ENCODE measurements around the gene PEX13.
"Not testable (repeated sequence)": the region's sequence is repeated elsewhere in the genome, so short reads cannot be mapped to it uniquely, and the experiment has no call there.

Gene PEX13

DNA sequence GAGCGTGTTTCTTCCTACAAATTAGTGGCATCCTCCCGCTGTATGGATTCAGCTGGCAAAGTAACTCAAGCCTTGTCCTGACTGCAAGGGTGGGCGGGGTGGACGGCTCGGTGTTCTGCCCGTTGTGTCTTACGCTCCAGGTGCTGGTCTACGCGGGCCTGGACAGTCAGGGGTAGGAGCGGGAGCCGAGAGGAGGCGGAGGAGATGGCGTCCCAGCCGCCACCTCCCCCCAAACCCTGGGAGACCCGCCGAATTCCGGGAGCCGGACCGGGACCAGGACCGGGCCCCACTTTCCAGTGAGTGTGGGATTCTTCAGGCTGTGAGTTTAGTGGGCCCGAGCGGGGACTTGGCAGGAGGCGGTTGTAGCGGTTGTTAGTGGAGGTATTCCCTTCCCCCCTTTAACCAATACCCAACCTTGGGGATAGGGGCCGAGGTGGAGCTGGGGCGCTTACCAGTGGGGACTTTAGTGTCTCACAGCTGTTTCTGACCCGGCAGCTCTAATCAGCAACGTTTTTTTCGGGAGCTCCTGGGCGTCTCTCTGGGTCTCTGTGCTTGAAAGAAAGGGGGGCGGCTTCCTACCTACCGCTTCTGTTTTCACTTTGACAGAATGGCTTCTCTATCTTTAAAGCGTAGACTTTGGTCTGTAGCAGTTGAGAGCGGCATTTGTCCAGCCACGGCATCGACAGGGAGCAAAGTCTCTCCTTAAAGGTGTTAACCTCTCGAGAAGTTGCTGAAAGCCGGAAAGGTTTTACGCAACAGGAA lies at the start of gene PEX13, which contains the start of gene PUS10:
Gene PEX13 (plus strand): TSS at position 165 of the 762 bp plus-strand sequence. CDS start 40 bp downstream, at position 205.
Gene PUS10 (minus strand): TSS at position 700 of the 762 bp plus-strand sequence. CDS start 6,365 bp downstream, outside the sequence.
- DNase-seq, result peak; percentile 47

DNA sequence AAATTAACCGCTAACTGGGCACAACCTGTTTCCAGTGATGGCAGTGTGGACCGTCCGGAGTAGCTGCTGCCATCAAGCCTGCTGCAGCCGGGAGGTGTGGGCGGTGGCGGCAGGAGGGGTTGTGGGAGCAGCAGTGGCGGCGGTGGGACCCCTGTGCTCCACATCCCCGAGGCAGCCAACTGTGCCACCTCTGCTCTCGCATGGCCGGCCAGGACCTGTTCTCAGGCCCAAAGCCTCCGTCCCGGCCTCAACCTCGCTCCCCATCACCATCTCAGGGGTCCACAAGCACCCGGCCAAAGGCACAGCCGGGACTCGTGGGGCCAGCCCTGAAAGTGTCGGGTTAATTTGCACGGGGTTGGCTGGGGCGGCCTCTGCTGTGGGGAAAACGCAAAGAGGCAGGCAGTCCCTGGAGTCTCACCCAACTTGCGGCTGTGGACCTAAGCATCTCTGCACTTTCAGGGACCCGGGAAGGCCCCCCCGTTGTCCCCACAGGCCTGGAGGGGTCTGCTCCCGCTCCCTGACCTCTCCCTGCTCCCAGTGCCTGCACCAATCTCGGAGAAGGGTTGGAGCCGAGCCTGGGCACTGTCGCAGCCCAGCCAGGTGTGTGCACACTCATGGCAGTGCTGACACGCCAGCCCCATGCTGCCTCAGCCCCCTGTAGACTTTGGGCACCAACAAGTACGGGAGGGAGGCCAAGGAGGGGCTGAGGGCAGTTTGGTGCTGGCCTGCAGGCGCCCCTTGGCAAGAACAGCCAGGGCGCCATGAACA lies 44.4 kb upstream of the PEX13 start:
- no peak for DNase-seq

DNA sequence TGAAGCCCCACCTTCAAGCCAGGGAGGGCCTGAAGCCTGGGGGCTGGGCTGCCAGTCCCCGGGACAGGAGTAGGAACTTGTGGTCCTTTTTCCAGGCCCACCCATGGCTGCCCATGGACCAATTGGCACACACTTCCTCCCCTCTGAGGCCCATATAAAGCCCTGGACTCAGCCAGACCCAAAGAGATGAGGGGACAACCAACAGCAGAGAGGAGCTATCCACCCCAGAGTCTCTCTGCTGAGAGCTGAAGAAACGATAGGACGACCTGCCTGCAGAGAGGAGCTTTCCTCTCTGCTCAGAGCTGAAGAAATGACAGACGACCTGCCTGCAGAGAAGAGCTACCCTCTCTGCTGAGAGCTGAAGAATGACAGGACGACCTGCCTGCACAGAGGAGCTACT lies 43.8 kb upstream of the PEX13 start:
- DNase-seq, result no peak

DNA sequence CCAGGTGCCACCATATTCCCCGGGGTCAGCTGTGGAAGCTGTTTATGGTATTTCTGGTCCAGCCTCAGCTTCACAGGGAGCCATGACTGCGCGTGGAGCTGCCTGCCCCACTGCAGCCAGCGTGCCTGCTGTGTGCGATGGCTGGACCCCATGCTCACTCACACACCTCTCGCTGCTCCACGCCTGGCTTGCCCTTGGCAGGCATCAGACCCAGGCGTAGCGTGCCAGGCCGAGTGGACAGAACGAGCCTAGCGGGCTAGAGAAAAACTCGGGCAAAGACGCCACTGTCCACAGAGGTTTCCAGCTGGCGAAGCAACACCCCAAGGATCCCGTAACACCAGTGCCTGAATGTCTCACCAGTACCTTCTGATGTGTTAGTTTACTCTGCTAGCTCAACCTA lies 42.9 kb upstream of the PEX13 start:
- no peak for DNase-seq

GRCh38 chr2:60976256-60976850 lies 41.2 kb upstream of the PEX13 start:
- no peak for DNase-seq

- DNase-seq, result no peak
These were observed 40.5 kb upstream of the PEX13 start for GRCh38 chr2:60976875-60977561.

DNA sequence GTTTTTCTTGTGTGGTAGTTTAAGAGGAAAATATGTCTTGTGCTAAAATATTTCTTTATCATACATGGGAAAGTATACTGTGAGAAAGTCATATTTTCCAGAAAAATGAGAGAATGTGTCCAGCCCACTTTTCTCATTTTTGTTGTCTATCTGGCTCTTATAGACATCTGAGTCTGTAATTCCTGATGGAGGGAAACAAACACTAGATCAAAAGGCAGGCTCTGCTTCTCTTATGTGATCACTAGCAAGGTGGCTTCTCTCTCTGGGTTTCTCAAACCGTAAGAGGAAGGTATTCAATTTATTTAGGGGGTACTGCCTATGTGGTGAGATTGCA lies 40.0 kb upstream of the PEX13 start:
- DNase-seq, result no peak

DNA sequence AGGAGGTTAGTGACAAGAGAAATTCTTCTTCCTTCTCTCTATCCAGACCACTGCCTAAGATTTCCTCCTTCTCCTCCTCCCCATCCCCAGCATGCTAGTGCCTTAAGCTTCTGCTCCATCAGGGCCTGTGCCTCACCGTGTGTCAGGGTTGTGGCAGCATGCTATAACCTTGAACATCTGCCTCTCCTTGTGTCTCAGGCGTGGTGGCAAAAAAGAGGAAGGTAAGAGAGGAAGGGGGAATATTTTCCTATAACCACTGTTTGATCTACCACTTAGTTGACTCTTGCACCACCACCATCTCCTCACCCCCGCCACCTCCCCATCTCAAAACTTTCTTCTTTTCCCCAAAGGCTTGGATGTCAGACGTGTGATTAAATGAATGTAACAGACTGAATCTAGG lies 38.3 kb upstream of the PEX13 start:
- DNase-seq, result no peak

GRCh38 chr2:60980071-60980815 lies 37.3 kb upstream of the PEX13 start:
- no peak for DNase-seq

- not testable (repeated sequence) for DNase-seq
These were observed 35.5 kb upstream of the PEX13 start for GRCh38 chr2:60982066-60982465.

DNA sequence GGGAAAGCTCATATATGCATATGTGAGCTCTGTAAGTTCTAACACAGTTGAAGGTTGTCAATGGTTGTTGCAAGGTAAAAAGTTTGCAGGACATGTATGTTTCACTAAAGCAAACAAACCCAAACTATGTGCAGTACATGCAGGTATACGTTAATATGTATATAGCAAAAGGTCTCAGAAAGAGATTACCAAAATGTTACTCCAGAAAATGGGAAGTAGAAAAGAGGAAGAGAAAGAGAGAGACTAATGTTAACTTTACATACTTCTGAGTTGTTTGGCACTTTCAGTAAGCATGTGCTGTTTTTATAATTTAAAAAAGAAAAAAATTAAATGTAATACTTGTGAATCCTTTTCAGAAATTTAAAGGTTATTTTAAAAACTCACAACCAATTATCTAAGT lies 32.8 kb upstream of the PEX13 start:
- DNase-seq, result no peak

- DNase-seq, result no peak
These were observed 30.5 kb upstream of the PEX13 start for GRCh38 chr2:60987041-60987440.

DNA sequence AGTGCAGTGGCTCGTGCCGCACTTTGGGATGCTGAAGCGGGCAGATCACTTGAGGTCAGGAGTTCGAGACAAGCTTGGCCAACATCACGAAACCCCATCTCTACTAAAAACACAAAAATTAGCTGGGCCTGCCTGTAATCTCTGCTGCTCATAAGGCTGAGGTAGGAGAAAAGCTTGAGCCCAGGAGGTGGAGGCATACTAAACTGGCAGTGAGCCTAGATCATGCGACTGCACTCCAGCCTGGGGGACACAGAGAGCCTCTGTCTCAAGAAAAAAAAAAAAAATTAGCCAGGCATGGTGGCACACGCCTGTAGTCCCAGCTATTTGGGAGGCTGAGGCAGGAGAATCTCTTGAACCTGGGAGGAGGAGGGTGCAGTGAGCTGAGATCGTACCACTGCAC lies 29.9 kb upstream of the PEX13 start:
- not testable (repeated sequence) for DNase-seq

DNA sequence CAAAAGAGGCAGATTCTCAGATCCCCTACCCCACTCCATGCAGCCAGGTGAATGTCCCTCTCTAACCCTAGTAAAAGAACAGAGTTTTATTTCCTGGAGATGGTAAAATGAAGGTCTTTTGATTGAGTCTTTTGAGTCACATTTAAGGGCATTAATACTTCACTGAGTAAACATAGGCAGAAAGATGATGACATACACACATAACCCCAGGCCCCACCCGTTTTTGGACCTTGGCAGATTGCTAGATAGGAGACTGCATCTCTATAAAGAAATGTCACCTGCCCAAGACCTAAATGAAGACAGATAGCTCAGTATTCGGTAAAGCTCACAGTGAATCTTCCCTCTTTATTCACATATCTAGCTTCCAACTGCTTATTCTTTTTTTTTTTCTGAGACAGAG lies 28.3 kb upstream of the PEX13 start:
- no peak for DNase-seq

- no peak for DNase-seq
These were observed 25.9 kb upstream of the PEX13 start for GRCh38 chr2:60991644-60992043.

GRCh38 chr2:60992985-60993392 lies 24.5 kb upstream of the PEX13 start:
- no peak for DNase-seq

GRCh38 chr2:60994131-60994530 lies 23.4 kb upstream of the PEX13 start:
- DNase-seq, result no peak

DNA sequence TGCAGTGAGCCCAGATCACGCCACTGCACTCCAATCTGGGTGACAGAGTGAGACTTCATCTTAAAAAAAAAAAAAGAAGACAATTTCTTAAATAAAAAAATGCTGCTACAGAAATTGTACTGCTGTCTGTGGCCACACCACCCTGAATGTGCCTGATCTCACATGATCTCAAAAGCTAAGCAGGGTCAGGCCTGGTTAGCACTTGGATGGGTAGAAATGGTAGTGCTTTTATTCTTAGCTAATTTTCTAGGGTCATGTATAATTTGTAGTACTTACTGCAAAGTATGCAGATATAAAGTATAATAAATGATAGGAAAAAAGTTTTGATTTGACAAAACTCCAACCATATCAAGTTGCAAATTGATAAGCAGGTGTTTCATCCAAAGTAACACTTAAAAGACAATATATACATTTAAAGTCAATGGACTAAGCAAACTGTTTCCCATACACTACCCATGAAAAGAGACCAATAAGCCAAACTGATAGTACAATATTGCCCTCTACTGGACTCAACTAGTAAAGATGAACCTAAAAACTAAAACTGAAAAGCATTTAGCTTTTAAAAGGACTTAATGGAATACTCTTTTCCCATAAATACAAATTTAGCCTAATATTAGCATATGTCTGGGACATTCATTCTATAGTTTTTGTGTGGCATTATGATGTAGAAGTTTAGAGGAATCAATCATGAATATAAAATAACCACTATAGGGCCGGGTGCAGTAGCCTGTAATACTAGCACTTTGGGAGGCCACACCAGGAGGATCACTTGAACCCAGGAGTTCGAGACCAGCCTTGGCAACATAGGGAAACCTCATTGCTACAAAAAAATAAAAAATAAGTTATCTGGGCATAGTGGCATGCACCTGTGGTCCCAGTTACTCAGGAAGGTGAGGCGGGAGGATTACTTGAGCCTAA lies 18.6 kb upstream of the PEX13 start:
- peak; percentile 75 for DNase-seq

- DNase-seq, result peak; percentile 7
These were observed 11.8 kb upstream of the PEX13 start for GRCh38 chr2:61005736-61006135.

- no peak for DNase-seq
These were observed 10.9 kb upstream of the PEX13 start for GRCh38 chr2:61006486-61007105.

GRCh38 chr2:61009355-61009754 lies 8.2 kb upstream of the PEX13 start:
- no peak for DNase-seq
